IMR-90 (cell line): ENCODE results near the gene ZNF138.

Source experiments
- BHLHE40 ChIP-seq: fragments of 150-350 bp; IDR thresholded peaks from 2 replicates; pipeline ENCODE4 v1.6.1; 2016; ENCODE audit warnings: mild to moderate bottlenecking, low read depth, low read length
- CEBPB ChIP-seq: IDR thresholded peaks from 2 replicates; pipeline ENCODE4 v1.6.1; 2012; ENCODE audit warnings: low read depth, low read length, improper control_type of control experiment
- FOS ChIP-seq: fragments of 150-350 bp; IDR thresholded peaks from 2 replicates; pipeline ENCODE4 v1.6.1; 2016; ENCODE audit warnings: low read depth, low read length
- MAFK ChIP-seq: IDR thresholded peaks from 2 replicates; pipeline ENCODE4 v1.6.1; 2012; ENCODE audit warnings: low read depth, low read length, improper control_type of control experiment
- MAZ ChIP-seq: IDR thresholded peaks from 2 replicates; pipeline ENCODE4 v1.6.1; 2012; ENCODE audit warnings: low read depth, mild to moderate bottlenecking, low read length, improper control_type of control experiment, moderate library complexity, borderline replicate concordance
- MXI1 ChIP-seq: IDR thresholded peaks from 2 replicates; pipeline ENCODE4 v1.6.1; 2012; ENCODE audit warnings: low read depth, mild to moderate bottlenecking, low read length, moderate library complexity, borderline replicate concordance
- POLR2A ChIP-seq: IDR thresholded peaks from 2 replicates; pipeline ENCODE4 v1.6.1; 2012; ENCODE audit warnings: mild to moderate bottlenecking, low read depth, low read length
- RAD21 ChIP-seq: IDR thresholded peaks from 2 replicates; pipeline ENCODE4 v1.6.1; 2012; ENCODE audit warnings: low read length, improper control_type of control experiment
- RCOR1 ChIP-seq: IDR thresholded peaks from 2 replicates; pipeline ENCODE4 v1.6.1; 2012; ENCODE audit warnings: mild to moderate bottlenecking, low read length, improper control_type of control experiment; ENCODE audit not compliant: insufficient replicate concordance
- RFX5 ChIP-seq: IDR thresholded peaks from 2 replicates; pipeline ENCODE4 v1.8.0; 2012; ENCODE audit warnings: low read depth, mild to moderate bottlenecking, low read length, moderate library complexity
- SMC3 ChIP-seq: fragments of 150-350 bp; IDR thresholded peaks from 2 replicates; pipeline ENCODE4 v1.6.1; 2016; ENCODE audit warnings: low read depth, mild to moderate bottlenecking, antibody characterized with exemption, low read length, moderate library complexity
- TF ChIP-seq, protein P1 (sequence below): conservative IDR thresholded peaks from 2 replicates; pipeline ENCODE4 v1.5.1; 2012; ENCODE audit warnings: mild to moderate bottlenecking, low read depth, low read length, improper control_type of control experiment
- TF ChIP-seq, protein P2 (sequence below): fragments of 150-350 bp; IDR thresholded peaks from 2 replicates; pipeline ENCODE4 v1.6.1; 2017; ENCODE audit warnings: mild to moderate bottlenecking, antibody characterized with exemption, low read length, low read depth
- TF ChIP-seq, protein P3 (sequence below): fragments of 150-350 bp; IDR thresholded peaks from 2 replicates; pipeline ENCODE4 v1.6.1; 2016; ENCODE audit warnings: low read depth, mild to moderate bottlenecking, low read length, moderate library complexity, borderline replicate concordance

GRCh38 chr7:64877714-64878610 is 83.7 kb downstream of the ZNF138 start:
- TF ChIP-seq RAD21 (no peak), MAZ (no peak), POLR2A (no peak), BHLHE40 (no peak), MXI1 (no peak), RCOR1 (no peak), SMC3 (no peak), RFX5 (no peak), FOS (no peak), CEBPB (no peak), MAFK (no peak)
- TF ChIP-seq, protein P1, sequence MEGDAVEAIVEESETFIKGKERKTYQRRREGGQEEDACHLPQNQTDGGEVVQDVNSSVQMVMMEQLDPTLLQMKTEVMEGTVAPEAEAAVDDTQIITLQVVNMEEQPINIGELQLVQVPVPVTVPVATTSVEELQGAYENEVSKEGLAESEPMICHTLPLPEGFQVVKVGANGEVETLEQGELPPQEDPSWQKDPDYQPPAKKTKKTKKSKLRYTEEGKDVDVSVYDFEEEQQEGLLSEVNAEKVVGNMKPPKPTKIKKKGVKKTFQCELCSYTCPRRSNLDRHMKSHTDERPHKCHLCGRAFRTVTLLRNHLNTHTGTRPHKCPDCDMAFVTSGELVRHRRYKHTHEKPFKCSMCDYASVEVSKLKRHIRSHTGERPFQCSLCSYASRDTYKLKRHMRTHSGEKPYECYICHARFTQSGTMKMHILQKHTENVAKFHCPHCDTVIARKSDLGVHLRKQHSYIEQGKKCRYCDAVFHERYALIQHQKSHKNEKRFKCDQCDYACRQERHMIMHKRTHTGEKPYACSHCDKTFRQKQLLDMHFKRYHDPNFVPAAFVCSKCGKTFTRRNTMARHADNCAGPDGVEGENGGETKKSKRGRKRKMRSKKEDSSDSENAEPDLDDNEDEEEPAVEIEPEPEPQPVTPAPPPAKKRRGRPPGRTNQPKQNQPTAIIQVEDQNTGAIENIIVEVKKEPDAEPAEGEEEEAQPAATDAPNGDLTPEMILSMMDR = no peak
- TF ChIP-seq, protein P2, sequence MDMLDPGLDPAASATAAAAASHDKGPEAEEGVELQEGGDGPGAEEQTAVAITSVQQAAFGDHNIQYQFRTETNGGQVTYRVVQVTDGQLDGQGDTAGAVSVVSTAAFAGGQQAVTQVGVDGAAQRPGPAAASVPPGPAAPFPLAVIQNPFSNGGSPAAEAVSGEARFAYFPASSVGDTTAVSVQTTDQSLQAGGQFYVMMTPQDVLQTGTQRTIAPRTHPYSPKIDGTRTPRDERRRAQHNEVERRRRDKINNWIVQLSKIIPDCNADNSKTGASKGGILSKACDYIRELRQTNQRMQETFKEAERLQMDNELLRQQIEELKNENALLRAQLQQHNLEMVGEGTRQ = no peak
- TF ChIP-seq, protein P3, sequence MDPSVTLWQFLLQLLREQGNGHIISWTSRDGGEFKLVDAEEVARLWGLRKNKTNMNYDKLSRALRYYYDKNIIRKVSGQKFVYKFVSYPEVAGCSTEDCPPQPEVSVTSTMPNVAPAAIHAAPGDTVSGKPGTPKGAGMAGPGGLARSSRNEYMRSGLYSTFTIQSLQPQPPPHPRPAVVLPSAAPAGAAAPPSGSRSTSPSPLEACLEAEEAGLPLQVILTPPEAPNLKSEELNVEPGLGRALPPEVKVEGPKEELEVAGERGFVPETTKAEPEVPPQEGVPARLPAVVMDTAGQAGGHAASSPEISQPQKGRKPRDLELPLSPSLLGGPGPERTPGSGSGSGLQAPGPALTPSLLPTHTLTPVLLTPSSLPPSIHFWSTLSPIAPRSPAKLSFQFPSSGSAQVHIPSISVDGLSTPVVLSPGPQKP = no peak
